Measurements from ENCODE around the gene LAX1.

LAX1 gene

GRCh38 chr1:203818399-203818798 lies 53.4 kb downstream of the LAX1 start:
- DNase-seq, result no peak

GRCh38 chr1:203823306-203823705 lies 58.3 kb downstream of the LAX1 start:
- no peak for DNase-seq

All from NCI-H1092 (cell line).